ENCODE results near the gene MYEOV.

The MYEOV gene

DNA sequence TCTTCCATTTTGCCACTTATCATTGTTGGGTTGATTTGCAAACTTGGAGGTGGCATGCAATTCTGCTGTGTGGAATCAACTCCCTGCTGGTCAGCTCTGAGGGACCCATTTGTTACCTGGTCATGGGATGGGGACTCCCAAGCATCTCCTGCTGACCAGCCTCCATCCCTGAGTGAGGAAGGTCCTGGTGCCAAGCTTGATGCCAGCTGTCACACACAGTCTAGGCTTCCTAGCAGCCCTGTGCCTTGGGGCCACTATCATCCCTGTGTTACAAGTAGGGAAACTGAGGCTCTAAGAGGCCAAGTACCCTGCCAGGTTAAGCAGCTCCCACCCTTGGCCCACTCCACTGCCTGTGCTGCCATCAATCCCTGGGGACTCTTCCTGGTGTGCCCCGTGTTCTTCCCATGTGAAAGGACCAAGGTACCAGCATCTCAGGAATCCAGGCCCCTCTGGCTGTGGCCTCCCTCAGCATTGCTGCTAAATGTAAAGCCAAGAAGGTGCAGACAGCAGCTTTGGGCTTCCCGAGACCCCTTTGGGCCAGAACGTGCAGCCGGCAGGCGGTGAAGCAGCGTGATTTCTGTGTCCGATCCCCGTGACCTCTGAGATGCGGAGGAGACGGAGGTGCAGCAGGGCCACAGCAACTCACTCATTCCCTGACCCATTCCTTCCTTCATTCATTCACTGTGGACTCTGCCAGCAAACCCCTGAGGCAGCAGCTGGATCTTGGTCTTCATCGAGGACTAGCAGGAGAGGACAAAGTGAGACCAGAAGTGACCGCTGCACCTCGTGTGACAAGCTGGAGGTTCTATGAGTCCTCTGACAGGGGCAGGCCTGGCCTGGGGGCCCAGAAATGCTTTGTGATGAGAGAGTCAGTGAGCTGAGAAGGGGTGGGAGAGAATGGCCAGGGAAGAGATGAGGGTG lies 49.7 kb downstream of the MYEOV start:
- no peak for DNase-seq

DNA sequence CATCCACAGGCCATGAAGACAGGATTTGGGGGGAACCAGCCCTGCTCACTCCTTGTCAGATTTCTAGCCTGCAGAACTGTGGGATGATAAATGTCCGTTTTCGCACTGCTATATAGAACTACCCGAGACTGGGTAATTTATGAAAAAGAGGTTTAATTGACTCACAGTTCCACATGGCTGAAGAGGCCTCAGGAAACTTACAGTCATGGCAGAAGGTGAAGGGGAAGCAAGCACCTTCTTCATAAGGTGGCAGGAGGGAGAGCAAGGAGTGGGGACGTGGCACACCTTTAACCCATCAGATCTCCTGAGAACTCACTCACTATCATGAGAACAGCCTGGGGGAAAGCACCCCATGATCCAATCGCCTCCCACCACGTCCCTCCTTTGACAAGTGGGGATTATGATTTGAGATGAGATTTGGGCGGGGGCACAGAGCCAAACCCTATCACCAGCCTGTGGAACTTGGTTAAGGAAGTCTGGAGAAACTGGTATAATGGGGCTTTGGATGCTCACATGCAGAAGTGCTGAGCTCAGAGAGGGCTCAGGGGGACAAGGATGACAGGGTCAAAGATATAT lies 50.7 kb downstream of the MYEOV start:
- DNase-seq = no peak

All from COR-L47 (cell line).